Fibroblast of lung (primary cell): Measurements from ENCODE around the gene TLE1.

Experiments
- EZH2 ChIP-seq: IDR thresholded peaks from 2 replicates; pipeline ENCODE4 v1.5.1; 2012; ENCODE audit warnings: low read length, control low read depth, mild to moderate bottlenecking; ENCODE audit errors: missing control alignments
- TF ChIP-seq, protein P1 (sequence below), 2 donors: IDR thresholded peaks in 1 of 2; conservative IDR thresholded peaks in 1 of 2; 1 replicate in 1 of 2; 2 replicates in 1 of 2; pipeline ENCODE4 v1.5.1; 2011 to 2012; ENCODE audit warnings: low read length in 2 of 2, control low read depth in 1 of 2, inconsistent platforms in 1 of 2, low read depth in 1 of 2, mild to moderate bottlenecking in 1 of 2

DNA sequence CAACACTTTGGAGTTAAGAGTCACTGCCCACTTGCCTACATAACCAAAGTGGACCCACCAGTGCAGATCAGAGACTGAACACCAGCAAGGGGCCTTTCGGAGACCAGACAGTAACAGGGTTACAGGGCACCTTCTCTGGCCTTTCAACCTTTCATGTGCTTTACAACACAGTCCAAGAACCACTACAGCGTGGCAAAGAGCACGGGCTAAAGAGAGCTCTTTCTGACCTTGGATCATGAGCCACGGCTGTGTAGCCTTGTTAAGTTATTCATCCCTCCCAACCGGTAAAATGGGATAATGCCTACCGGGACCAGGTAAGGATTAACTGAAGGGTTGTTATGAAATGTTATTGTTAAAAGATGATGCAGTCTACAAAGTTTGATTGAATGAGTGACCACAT, 75.0 kb downstream of the TLE1 start:
- TF ChIP-seq, protein P1, sequence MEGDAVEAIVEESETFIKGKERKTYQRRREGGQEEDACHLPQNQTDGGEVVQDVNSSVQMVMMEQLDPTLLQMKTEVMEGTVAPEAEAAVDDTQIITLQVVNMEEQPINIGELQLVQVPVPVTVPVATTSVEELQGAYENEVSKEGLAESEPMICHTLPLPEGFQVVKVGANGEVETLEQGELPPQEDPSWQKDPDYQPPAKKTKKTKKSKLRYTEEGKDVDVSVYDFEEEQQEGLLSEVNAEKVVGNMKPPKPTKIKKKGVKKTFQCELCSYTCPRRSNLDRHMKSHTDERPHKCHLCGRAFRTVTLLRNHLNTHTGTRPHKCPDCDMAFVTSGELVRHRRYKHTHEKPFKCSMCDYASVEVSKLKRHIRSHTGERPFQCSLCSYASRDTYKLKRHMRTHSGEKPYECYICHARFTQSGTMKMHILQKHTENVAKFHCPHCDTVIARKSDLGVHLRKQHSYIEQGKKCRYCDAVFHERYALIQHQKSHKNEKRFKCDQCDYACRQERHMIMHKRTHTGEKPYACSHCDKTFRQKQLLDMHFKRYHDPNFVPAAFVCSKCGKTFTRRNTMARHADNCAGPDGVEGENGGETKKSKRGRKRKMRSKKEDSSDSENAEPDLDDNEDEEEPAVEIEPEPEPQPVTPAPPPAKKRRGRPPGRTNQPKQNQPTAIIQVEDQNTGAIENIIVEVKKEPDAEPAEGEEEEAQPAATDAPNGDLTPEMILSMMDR (conservative IDR thresholded peaks at IDR 0.05 in 1 of 2, IDR thresholded peaks at IDR 0.05 in 1 of 2; ENCODE audit: low read depth in 1 of 2, low read length in 2 of 2): no peak
- TF ChIP-seq EZH2: no peak
